Prostate gland (tissue), 2 donors: Measurements from ENCODE around the gene TENT5C. TPM values are rescaled to one million over a fixed set of nuclear protein-coding genes. Genes with fewer than 3 reads are reported as not detected.

Experiments used
- DNase-seq: peaks from one replicate; pipeline ENCODE4 v3.0.0-alpha.2; 2019; ENCODE audit warnings: low spot score
- H3K27ac ChIP-seq, 2 donors: fragments of 200-600 bp; sonication (generic); 2 replicates each; pipeline ENCODE4 v1.5.1; 2017 to 2019
- H3K27me3 ChIP-seq: fragments of 200-600 bp; sonication (generic); replicated peaks from 2 replicates; pipeline ENCODE4 v1.5.1; 2019; ENCODE audit not compliant: insufficient read depth
- H3K36me3 ChIP-seq, 2 donors: fragments of 200-600 bp; sonication (generic); 1 replicate in 1 of 2; 2 replicates in 1 of 2; pipeline versions ENCODE4 v1.5.1 to v1.8.1; 2017 to 2019
- H3K4me1 ChIP-seq: fragments of 200-600 bp; sonication (generic); replicated peaks from 2 replicates; pipeline ENCODE4 v1.5.1; 2019
- H3K4me3 ChIP-seq, 2 donors: fragments of 200-600 bp; sonication (generic); 2 replicates each; pipeline ENCODE4 v1.5.1; 2017 to 2019
- H3K9me3 ChIP-seq: fragments of 200-600 bp; sonication (generic); 2 replicates; pipeline ENCODE4 v1.5.1; 2017
- POLR2A ChIP-seq: fragments of 450-650 bp; IDR thresholded peaks from one replicate; pipeline ENCODE4 v1.6.1; 2016; ENCODE audit warnings: antibody characterized with exemption, mild to moderate bottlenecking
- POLR2AphosphoS5 ChIP-seq: sonication (generic); formaldehyde crosslinking; IDR thresholded peaks from one replicate; pipeline ENCODE4 v1.6.1; 2017; ENCODE audit warnings: antibody characterized with exemption
- WGBS: methylation state at CpG from one replicate; pipeline ENCODE4 v1.1.5; 2018; 5-methylcytosine and 5-hydroxymethylcytosine counted together
- intact Hi-C: fragments of 100-400 bp; cut with DNase I; formaldehyde crosslinking; loops from one replicate; pipeline ENCODE4 v1.14.2; 2022
- total RNA-seq, 2 donors: library from RNA; depleted of rRNA; stranded (reverse); fragments of >200 nt; gene quantifications; one replicate each; pipeline ENCODE4 v1.1.0, GENCODE V29; 2016
- TF ChIP-seq, protein P1 (sequence below), 4 experiments: fragments of 200-600 bp in 2 of 4; fragments of 450-650 bp in 2 of 4; sonication (generic) in 2 of 4; IDR thresholded peaks; 1 replicate in 3 of 4; 2 replicates in 1 of 4; pipeline ENCODE4 v1.5.1; 2016 to 2019; ENCODE audit warnings: antibody characterized with exemption in 4 of 4, mild to moderate bottlenecking in 2 of 4, moderate library complexity in 2 of 4

TENT5C gene
- total RNA-seq, 2 donors from 2014 or later = 23.1 to 28.7 TPM

DNA sequence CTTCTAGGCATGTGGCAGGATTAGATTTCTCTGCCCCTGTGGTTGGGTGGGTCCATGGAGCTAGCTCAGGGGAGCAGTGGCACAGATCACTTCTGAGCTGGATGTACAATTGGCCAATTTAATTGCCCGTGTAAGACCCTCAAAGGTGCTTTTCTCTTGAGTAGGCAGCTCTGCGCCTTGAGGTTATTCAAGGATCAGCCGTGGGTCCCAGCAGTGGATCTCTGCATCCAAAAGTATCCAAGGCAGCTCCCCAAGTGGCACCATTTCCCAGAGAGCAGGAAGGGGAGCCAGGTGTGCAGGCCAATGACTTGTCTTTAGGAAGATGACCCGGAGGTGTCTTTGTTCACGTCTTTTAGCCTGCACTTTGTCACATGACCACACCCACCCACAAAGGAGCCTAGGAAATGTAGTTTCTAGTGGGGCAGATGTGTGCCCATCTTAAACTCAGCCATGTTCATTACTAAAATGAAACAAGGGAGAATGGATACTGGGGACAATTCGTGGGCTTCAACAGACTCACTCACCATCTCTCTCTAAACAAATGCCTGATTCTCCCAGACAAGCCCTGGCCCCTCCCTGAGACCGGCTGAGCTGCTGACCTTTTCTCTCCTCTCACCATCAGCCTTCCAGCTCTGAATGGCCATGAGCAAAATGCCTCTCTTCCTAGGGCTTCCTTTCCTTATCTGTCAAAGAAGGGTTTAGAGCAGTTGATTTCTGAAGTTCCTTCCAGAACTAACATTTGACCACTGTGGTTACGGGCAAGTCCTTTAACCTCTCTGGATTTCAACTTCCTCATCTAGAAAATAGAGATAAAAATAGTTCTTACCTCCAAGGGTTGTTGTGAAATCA, 41.4 kb upstream of the TENT5C start:
- WGBS = 85% methylated on average over 8 of the region's 8 CpGs
- no peaks in the 10 kb centered on the region for H3K36me3 ChIP-seq
- no peak overlapping the region for H3K27ac ChIP-seq
- H3K9me3 ChIP-seq = no peaks in the 10 kb centered on the region
- DNase-seq = no peak
- H3K4me3 ChIP-seq = no peak overlapping the region
- TF ChIP-seq POLR2A (no peak), POLR2AphosphoS5 (no peak)
- TF ChIP-seq, protein P1, sequence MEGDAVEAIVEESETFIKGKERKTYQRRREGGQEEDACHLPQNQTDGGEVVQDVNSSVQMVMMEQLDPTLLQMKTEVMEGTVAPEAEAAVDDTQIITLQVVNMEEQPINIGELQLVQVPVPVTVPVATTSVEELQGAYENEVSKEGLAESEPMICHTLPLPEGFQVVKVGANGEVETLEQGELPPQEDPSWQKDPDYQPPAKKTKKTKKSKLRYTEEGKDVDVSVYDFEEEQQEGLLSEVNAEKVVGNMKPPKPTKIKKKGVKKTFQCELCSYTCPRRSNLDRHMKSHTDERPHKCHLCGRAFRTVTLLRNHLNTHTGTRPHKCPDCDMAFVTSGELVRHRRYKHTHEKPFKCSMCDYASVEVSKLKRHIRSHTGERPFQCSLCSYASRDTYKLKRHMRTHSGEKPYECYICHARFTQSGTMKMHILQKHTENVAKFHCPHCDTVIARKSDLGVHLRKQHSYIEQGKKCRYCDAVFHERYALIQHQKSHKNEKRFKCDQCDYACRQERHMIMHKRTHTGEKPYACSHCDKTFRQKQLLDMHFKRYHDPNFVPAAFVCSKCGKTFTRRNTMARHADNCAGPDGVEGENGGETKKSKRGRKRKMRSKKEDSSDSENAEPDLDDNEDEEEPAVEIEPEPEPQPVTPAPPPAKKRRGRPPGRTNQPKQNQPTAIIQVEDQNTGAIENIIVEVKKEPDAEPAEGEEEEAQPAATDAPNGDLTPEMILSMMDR (IDR thresholded peaks at IDR 0.05) = no peak
- no peaks in the 10 kb centered on the region for H3K27me3 ChIP-seq
- H3K4me1 ChIP-seq = peaks cover 7% of the 10 kb centered on the region
- intact Hi-C loops = no loop called here

DNA sequence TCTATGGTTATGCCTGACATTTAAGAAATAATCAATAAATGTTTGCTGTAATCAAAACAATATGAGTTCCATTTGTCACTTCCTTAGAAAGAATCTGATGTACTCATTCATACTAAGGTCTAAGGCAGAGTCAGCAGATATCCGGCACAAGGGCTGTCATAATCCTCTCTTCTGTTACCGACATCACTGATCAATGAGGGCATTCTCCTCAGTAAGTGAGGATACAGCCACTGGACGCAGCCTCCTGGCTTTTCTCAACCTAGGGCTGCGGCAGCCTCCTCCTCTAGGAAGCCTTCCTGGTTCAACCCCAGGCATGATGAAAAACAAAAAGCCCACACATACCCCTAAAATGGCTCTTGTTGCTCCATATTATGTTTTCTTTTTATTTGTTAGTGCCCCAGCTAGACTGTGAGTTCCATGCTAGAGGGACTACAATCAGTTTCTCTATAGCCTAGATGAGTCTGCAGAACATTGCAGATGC, 40.7 kb upstream of the TENT5C start:
- TF ChIP-seq, protein P1 (IDR thresholded peaks at IDR 0.05) = no peak
- TF ChIP-seq POLR2A (no peak), POLR2AphosphoS5 (no peak)
- Histone ChIP-seq H3K36me3 (no peaks in the 10 kb centered on the region), H3K27ac (no peak overlapping the region), H3K27me3 (no peaks in the 10 kb centered on the region), H3K4me1 (peaks cover 7% of the 10 kb centered on the region), H3K4me3 (no peak overlapping the region), H3K9me3 (no peaks in the 10 kb centered on the region)
- intact Hi-C loops = no loop called here
- 97% methylated on average over 4 of the region's 4 CpGs for WGBS
- DNase-seq = no peak

GRCh38 chr1:117565745-117566455, 39.9 kb upstream of the TENT5C start:
- H3K36me3 ChIP-seq = no peaks in the 10 kb centered on the region
- no peak overlapping the region for H3K4me3 ChIP-seq
- H3K9me3 ChIP-seq = no peaks in the 10 kb centered on the region
- DNase-seq = no peak
- no peak overlapping the region for H3K27ac ChIP-seq
- peaks cover 7% of the 10 kb centered on the region for H3K4me1 ChIP-seq
- H3K27me3 ChIP-seq = no peaks in the 10 kb centered on the region
- WGBS = 84% methylated on average over 8 of the region's 8 CpGs
- intact Hi-C loops = no loop called here
- TF ChIP-seq, protein P1 (IDR thresholded peaks at IDR 0.05) = no peak
- TF ChIP-seq POLR2A = no peak
- TF ChIP-seq POLR2AphosphoS5 = no peak

GRCh38 chr1:117566556-117566955, 39.3 kb upstream of the TENT5C start:
- intact Hi-C loops = no loop called here
- H3K9me3 ChIP-seq = no peaks in the 10 kb centered on the region
- no peaks in the 10 kb centered on the region for H3K36me3 ChIP-seq
- no peak for DNase-seq
- no peak overlapping the region for H3K4me3 ChIP-seq
- peaks cover 13% of the 10 kb centered on the region for H3K4me1 ChIP-seq
- no peak for TF ChIP-seq POLR2A
- TF ChIP-seq, protein P1 (IDR thresholded peaks at IDR 0.05) = no peak
- no peak for TF ChIP-seq POLR2AphosphoS5
- no peaks in the 10 kb centered on the region for H3K27me3 ChIP-seq
- no peak overlapping the region for H3K27ac ChIP-seq
- 98% methylated on average over 3 of the region's 3 CpGs for WGBS
